GM12891 (cell line): ENCODE measurements around the gene CTXND1.

Source experiments
- POLR2A ChIP-seq: IDR thresholded peaks from 2 replicates; pipeline ENCODE4 v1.6.1; 2011; ENCODE audit warnings: low read depth, low read length, control low read depth
- POLR2AphosphoS5 ChIP-seq: IDR thresholded peaks from 2 replicates; pipeline ENCODE4 v1.6.1; 2011; ENCODE audit warnings: low read depth, low read length, control low read depth
- TAF1 ChIP-seq: IDR thresholded peaks from 2 replicates; pipeline ENCODE4 v1.6.1; 2011; ENCODE audit warnings: low read depth, low read length, control low read depth

DNA sequence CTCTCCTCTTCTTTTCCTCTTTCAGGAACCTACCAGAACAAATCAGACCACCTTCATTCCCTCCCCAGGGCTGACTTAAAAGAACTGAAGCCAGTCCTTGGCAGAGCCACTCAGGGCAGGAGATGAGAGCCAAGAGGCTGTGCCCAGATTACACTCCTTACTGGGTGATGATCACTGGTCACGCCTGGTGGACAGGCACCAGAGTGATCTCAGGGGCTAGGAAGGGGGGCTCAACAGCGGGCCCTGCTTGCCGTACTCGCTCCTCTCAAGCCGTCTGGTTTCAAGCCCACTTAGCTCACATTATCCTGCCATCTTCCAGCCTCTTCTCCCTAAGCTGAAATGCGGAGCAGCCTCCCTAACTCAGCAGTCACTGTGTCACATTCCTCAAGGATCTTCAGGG lies 100.9 kb downstream of the CTXND1 start:
- TF ChIP-seq POLR2AphosphoS5 (no peak), POLR2A (no peak), TAF1 (no peak)
